Superior temporal gyrus (tissue), 1 donor: ENCODE measurements around the gene RBMY1F.
"Not testable (repeated sequence)": the region's sequence is repeated elsewhere in the genome, so short reads cannot be mapped to it uniquely, and the experiment has no call there.

Experiments
- DNase-seq: peaks from one replicate; pipeline ENCODE4 v3.0.0-alpha.2; 2016; ENCODE audit errors: extremely low spot score

The RBMY1F gene

GRCh38 chrY:22182823-22183222 is at the start of gene RBMY1F:
RBMY1F (minus strand) TSS chrY:22182923; CDS start chrY:22180969, 1,954 bp downstream.
- not testable (repeated sequence) for DNase-seq

- not testable (repeated sequence) for DNase-seq
Observed at GRCh38 chrY:22151144-22151543, 31.6 kb downstream of the RBMY1F start.

GRCh38 chrY:22141011-22141695 is 41.6 kb downstream of the RBMY1F start:
- not testable (repeated sequence) for DNase-seq

- not testable (repeated sequence) for DNase-seq
Observed at GRCh38 chrY:22134719-22135118, 48.0 kb downstream of the RBMY1F start.

- not testable (repeated sequence) for DNase-seq
Observed at GRCh38 chrY:22130494-22130893, 52.2 kb downstream of the RBMY1F start.
